NCI-H1694 treated with DMSO at 0.1 percent for 48 hours (cell line): ENCODE data around the gene CYP2B6.
"Not testable (repeated sequence)": the region's sequence is repeated elsewhere in the genome, so short reads cannot be mapped to it uniquely, and the experiment has no call there.

Experiments
- DNase-seq: peaks from one replicate; lab custom pipeline; 2025; lab: John Stamatoyannopoulos, UW

Gene CYP2B6

DNA sequence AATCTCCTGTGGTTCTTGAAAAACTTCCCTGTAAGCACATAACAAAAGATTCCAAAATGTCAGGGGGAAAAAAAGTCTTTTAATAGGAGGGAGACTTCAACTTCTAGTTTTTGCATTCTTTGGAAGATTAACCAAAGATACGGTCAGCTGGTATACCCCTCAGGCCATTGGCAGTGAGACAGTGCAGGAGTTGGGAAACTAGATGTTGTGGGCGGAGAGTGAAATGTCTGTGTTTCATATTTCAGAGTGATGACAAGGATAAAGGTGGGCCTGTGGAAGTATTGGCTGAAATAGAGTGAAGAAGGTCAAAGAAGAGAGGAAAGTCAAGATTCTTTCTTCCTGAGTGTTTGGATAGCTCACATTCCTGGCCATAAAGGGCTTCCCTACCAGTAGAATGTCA is 40.8 kb downstream of the CYP2B6 start:
- no peak for DNase-seq

DNA sequence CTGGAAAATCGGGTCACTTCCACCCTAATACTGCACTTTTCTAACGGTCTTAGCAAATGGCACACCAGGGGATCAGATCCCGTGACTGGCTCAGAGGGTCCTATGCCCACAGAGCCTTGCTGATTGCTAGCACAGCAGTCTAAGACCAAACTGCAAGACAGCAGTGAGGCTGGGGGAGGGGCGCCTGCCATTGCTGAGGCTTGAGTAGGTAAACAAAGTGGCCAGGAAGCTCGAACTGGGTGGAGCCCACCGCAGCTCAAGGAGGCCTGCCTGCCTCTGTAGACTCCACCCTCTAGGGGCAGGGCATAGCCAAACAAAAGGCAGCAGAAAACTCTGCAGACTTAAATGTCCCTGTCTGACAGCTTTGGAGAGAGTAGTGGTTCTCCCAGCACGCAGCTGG is 42.2 kb downstream of the CYP2B6 start:
- not testable (repeated sequence) for DNase-seq

DNA sequence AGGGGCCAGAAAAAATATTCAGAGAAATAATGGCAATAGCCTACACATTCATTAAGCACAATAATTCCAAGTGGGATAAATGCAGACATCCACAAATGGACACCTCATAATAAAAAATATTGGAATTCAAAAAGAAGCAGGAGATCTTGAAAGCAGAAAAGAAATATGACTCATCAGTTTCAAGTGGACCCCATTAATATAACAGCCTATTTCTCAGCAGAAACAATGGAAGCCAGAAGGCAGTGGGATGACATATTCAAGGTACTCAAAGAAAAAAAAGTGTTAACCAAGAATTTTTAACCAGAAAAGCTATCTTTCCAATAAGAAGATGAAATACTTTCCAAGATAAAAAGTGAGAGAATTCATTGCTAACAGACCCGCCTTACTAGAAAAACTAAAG is 48.7 kb downstream of the CYP2B6 start:
- DNase-seq = no peak

DNA sequence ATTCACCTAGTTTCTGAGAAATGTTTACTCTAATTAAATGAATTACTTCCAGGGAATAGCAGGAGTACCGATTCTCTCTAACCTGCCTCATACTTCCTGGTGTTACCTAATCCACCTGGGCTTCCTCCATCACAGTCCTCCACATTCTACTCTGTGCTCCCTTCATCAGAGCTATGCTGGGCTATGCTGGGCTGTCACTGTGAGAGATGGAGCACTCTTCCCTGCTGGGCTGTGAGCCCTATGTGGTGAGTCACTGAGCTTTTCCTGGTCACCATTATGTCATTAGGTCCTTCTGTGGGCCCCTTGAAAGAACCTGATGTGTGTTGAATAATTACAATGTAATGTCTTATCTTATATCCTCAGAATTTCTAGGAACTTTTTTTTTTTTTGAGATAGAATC is 54.0 kb downstream of the CYP2B6 start:
- DNase-seq = not testable (repeated sequence)

DNA sequence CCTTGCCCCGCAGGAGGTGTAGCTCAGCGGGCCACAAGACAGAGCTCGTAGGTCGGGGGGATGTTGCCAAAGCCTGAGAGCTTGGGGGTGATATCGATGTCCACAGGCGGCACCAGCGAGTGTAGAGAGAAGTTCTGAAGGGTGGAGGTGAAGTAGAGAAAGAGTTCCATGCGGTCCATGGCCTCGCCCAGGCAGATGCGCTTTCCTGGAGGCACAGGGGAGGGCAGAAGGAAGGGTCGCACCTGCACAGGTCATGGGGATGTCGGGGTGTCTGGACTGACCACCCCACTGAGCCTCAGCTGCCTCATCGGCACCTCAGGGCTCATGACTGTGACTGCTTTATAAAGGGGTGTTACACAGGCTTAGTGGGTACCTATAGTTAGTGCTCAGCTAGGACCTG is 59.3 kb downstream of the CYP2B6 start:
- no peak for DNase-seq

DNA sequence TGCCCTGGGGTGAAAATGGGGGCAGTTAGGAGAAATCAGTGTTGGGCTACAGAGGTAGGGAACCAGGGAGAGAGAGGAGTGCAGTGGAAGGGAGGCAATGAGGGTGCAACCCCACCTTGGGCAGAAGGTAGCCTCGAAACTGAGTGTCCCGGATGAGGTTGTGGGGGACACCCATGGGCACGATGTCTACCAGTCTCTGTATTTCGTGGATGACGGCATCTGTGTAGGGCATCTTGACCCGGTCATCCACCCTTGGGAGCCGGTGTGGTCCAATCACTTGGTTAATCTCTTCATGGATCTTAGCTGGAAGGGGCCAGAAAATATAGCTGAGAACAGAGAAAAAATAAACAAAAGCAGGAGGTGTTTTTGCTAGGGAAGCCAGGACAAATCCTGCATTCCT is 61.1 kb downstream of the CYP2B6 start:
- DNase-seq = not testable (repeated sequence)

DNA sequence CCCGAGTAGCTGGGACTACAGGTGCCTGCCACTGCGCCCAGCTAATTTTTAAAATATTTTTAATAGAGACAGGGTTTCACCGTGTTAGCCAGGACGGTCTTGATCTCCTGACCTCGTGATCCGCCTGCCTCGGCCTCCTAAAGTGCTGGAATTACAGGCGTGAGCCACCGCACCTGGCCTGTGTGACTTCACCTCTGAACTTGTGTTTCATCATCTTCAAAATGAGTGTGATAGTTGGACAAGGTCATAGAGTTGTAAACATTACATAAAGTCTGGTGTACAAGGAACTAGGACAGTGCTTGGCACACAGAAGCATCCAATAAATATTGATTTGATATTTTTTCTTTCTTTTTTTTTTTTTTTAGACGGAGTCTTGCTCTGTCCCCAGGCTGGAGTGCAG is 62.2 kb downstream of the CYP2B6 start:
- DNase-seq = not testable (repeated sequence)

DNA sequence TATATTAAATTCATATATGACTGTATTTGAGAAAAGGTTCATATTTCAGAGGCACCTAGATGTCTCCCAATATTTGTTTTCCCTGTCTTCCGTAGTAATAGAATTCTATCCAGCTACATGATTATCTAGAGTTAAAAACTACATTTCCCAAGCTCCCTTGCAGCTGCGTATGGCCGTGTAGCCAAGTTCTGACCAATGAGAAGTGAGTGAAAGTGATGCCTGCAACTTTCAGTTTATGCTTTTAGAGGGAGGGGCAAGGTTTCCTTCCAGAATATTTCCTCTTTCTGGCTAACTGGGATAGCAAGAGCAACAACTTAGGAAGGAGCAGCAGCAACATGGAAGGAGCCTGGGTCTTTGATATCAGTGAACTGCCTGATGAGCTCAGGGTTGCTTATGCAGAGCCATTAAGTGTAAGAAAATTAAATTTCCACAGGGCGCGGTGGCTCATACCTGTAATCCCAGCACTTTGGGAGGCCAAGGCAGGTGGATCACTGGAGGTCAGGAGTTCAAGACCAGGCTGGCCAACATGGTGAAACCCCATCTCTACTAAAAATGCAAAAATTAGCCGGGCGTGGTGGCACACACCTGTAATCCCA is 74.0 kb downstream of the CYP2B6 start:
- DNase-seq = no peak
